Testis (tissue), 2 donors: Measurements from ENCODE around the gene PEAK3.

ENCODE experiments used
- POLR2A ChIP-seq: fragments of 450-650 bp; IDR thresholded peaks from one replicate; pipeline ENCODE4 v1.6.1; 2017; ENCODE audit warnings: antibody characterized with exemption, mild to moderate bottlenecking, moderate library complexity
- TF ChIP-seq, protein P1 (sequence below), 3 experiments: fragments of 450-650 bp in 2 of 3; fragments of 200-600 bp in 1 of 3; sonication (generic) in 1 of 3; IDR thresholded peaks; one replicate each; pipeline ENCODE4 v1.5.1; 2016 to 2019; ENCODE audit warnings: antibody characterized with exemption in 3 of 3, mild to moderate bottlenecking in 2 of 3, moderate library complexity in 1 of 3

DNA sequence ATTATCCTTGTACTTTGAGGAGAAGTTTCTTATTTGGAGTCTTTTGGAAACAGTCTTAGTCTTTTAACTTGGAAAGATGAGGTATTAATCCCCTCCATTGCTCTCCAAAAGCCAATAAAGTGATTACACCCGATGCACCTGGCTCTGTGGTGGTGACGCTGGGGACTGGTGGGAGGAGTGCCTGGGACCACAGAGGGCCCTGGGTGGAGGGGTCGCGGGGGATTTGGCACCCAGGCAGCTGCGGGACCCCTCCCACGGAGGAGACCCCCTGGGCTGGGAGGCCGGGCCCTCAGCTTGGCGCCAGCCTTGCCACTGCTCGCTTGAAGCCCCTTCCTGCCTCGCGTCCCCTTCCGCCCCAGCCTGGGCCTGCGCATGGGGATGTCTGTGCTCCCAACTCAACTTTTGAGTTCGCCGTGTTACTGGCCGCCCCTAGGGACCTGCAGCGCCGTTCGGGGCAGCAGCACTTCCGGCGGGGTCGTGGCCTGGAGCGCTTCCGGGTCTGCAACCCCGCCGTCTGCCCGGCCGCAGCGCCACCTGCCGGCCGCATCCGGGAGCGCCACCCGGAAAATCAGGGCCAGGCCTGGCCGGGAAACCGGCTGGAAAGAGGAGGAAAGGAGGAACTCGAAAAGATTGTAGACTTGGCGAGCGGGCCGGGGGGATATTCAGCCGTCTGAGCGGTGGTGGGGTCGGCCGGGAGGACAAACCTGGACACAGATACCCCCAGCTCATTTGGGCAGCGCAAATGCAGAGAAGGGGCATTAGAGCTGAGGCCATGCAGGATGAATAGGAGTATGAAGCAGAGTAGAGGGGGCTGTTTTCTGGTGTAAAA lies 8.4 kb downstream of the PEAK3 start:
- TF ChIP-seq, protein P1, sequence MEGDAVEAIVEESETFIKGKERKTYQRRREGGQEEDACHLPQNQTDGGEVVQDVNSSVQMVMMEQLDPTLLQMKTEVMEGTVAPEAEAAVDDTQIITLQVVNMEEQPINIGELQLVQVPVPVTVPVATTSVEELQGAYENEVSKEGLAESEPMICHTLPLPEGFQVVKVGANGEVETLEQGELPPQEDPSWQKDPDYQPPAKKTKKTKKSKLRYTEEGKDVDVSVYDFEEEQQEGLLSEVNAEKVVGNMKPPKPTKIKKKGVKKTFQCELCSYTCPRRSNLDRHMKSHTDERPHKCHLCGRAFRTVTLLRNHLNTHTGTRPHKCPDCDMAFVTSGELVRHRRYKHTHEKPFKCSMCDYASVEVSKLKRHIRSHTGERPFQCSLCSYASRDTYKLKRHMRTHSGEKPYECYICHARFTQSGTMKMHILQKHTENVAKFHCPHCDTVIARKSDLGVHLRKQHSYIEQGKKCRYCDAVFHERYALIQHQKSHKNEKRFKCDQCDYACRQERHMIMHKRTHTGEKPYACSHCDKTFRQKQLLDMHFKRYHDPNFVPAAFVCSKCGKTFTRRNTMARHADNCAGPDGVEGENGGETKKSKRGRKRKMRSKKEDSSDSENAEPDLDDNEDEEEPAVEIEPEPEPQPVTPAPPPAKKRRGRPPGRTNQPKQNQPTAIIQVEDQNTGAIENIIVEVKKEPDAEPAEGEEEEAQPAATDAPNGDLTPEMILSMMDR (IDR thresholded peaks at IDR 0.05) = peak; percentile 97 to 99 (median 98)
- no peak for TF ChIP-seq POLR2A
